ENCODE data around the gene COL9A3.

The COL9A3 gene

GRCh38 chr20:62826646-62827310, 9.9 kb downstream of the COL9A3 start:
- Mint-ChIP-seq H3K4me1 (ENCODE audit: low read depth) (no peaks in the 10 kb centered on the region), H3K27me3 (no peaks in the 10 kb centered on the region), H3K4me3 (no peak overlapping the region), H3K36me3 (ENCODE audit: low read depth) (no peaks in the 10 kb centered on the region), H3K9me3 (no peaks in the 10 kb centered on the region), H3K27ac (no peak overlapping the region)
- no peak for DNase-seq

DNA sequence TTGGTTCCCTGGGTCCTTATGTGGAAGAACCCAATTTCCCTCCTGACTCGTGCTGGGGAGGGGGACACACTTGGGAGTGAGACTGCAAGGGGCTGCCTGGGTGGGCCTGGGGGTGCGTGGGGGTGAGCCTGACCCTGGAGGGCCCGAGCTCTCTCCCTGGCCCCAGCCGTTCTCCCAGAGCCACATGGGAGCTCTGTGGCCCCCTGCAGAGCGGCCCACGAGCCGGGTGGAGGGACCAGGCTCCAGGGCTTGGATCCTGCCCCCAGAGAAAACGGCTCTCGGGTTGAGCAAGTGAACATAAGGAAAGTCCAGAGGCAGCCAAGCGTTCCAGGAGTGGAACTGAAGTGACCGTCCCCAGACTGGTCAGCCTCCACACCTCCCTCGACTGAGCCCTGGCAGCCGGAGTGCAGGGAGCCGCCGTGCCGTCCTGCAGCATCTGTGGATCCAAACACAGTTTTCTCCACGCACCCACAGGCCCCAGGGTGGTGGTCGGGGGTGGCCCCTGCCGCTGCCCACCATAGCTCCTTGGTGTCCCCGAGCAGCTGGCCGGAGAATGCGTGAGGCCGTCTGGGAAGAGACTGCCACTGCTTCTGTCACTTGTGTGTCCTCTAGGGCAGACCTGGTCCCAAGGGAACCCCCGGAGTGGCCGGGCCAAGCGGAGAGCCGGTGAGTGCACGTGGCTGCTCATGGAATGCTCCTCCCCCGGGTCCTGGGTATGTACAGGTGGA, 10.6 kb downstream of the COL9A3 start:
- no peak for DNase-seq
- H3K4me1 Mint-ChIP-seq (ENCODE audit: low read depth): no peaks in the 10 kb centered on the region
- H3K27ac Mint-ChIP-seq: no peak overlapping the region
- no peak overlapping the region for H3K4me3 Mint-ChIP-seq
- no peaks in the 10 kb centered on the region for H3K27me3 Mint-ChIP-seq
- no peaks in the 10 kb centered on the region for H3K36me3 Mint-ChIP-seq (ENCODE audit: low read depth)
- no peaks in the 10 kb centered on the region for H3K9me3 Mint-ChIP-seq

DNA sequence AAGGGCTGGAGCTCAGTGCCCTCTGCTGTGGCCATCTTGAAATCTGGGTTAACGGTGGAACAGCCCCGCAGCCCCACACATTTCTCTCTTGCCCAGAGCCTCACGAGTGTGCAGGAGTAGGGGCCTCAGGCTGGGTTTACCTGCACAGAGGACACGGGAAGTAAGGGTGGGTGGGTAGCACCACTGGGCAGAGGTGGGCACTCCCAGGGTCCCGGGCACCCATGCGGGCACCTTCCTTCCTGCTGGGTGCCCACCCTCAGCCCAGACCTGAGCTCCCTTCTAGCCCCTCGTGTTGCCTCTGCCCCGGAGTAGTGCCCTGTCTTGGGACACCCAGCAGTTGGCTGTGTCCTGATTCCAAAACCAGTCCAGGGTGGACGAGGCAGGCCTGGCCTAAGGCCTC, 11.2 kb downstream of the COL9A3 start:
- H3K27me3 Mint-ChIP-seq: no peaks in the 10 kb centered on the region

DNA sequence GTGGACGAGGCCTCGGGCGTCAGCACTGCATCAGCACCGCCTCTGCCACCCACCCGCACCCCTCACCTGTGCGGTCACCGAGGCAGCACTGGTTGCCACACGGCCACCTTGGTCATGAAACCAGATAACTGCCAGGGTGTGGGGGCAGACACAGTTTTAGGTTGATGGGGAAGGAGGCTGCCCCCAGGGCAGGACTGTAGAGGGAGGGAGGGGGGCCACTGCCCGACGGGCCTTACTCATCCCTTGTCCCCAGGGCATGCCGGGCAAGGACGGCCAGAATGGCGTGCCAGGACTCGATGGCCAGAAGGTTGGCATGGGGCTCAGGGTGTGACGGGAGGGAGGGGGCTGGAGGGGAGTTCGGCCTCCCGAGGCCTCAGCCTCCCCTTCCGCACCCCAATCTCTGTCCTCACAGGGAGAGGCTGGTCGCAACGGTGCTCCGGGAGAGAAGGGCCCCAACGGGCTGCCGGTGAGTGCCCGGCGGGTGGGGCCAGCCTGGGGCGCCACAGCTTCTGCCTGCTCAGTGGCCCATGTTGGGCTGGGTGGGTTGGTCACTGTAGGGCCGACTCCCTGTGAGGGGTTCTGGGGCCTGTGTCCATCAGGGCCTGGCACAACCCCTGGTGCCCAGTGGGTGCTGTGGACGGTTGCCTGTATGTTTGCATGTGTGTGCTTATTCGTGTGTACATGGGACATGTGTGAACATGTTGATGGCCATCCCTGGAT, 11.8 kb downstream of the COL9A3 start:
- H3K27me3 Mint-ChIP-seq: no peaks in the 10 kb centered on the region
- no peak overlapping the region for H3K4me3 Mint-ChIP-seq
- H3K9me3 Mint-ChIP-seq: no peaks in the 10 kb centered on the region
- peaks cover 2% of the 10 kb centered on the region for H3K4me1 Mint-ChIP-seq (ENCODE audit: low read depth)
- no peak overlapping the region for H3K27ac Mint-ChIP-seq
- no peak for DNase-seq
- no peaks in the 10 kb centered on the region for H3K36me3 Mint-ChIP-seq (ENCODE audit: low read depth)

More for the DNA sequence above, 11.2 kb downstream of the COL9A3 start:
- Mint-ChIP-seq H3K36me3 (ENCODE audit: low read depth) (no peaks in the 10 kb centered on the region), H3K27ac (no peak overlapping the region), H3K9me3 (no peaks in the 10 kb centered on the region), H3K4me3 (no peak overlapping the region), H3K4me1 (ENCODE audit: low read depth) (peaks cover 2% of the 10 kb centered on the region)
- no peak for DNase-seq

GRCh38 chr20:62829231-62830230, 12.7 kb downstream of the COL9A3 start:
- Mint-ChIP-seq H3K27ac (no peak overlapping the region), H3K27me3 (no peaks in the 10 kb centered on the region), H3K36me3 (ENCODE audit: low read depth) (no peaks in the 10 kb centered on the region), H3K9me3 (no peaks in the 10 kb centered on the region), H3K4me1 (ENCODE audit: low read depth) (peaks cover 2% of the 10 kb centered on the region), H3K4me3 (no peak overlapping the region)
- no peak for DNase-seq

DNA sequence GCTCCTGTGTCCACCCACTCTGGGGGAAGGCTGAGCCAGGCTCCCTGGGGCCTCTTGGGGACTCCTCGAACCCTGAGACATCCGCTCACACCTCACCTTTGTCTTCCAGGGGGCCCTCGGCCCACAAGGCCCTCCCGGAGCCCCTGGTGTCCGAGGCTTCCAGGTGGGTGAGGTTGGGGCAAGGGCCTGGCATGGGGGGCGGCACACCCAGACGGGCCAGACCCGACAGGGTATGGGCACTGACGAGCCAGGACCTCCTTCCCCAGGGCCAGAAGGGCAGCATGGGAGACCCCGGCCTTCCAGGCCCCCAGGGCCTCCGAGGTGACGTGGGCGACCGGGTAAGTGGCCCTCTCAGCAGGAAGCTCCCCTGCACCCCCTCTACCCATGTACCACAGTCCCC, 13.4 kb downstream of the COL9A3 start:
- Mint-ChIP-seq H3K4me1 (ENCODE audit: low read depth) (peaks cover 2% of the 10 kb centered on the region), H3K27me3 (no peaks in the 10 kb centered on the region), H3K27ac (no peak overlapping the region), H3K9me3 (no peaks in the 10 kb centered on the region), H3K36me3 (ENCODE audit: low read depth) (no peaks in the 10 kb centered on the region), H3K4me3 (no peak overlapping the region)
- DNase-seq: no peak

- Mint-ChIP-seq H3K27ac (no peak overlapping the region), H3K4me3 (no peak overlapping the region), H3K36me3 (ENCODE audit: low read depth) (no peaks in the 10 kb centered on the region), H3K4me1 (ENCODE audit: low read depth) (peaks cover 2% of the 10 kb centered on the region), H3K9me3 (no peaks in the 10 kb centered on the region), H3K27me3 (no peaks in the 10 kb centered on the region)
- DNase-seq: no peak
Measured at GRCh38 chr20:62830821-62831220, 14.0 kb downstream of the COL9A3 start.

GRCh38 chr20:62831361-62831788, 14.5 kb downstream of the COL9A3 start:
- Mint-ChIP-seq H3K36me3 (ENCODE audit: low read depth) (no peaks in the 10 kb centered on the region), H3K4me3 (no peak overlapping the region), H3K4me1 (ENCODE audit: low read depth) (peaks cover 2% of the 10 kb centered on the region), H3K27ac (no peak overlapping the region), H3K27me3 (no peaks in the 10 kb centered on the region), H3K9me3 (no peaks in the 10 kb centered on the region)
- DNase-seq: no peak

DNA sequence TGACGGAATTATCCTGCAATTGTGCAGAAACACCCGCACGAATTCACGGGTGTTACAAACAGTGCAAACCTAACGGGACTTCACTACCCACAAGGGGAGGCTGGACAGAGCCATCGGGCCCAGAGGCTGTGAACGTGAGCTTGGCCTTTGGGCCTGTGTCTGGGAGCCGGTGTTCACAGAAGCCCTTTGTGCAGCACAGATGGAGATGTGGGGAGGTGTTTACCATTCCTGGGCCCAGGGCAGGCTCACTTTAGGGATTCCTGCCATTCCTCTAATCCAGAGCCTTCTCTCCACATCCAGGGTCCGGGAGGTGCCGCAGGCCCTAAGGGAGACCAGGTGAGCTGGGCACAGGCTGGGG, 15.0 kb downstream of the COL9A3 start:
- peaks cover 2% of the 10 kb centered on the region for H3K4me1 Mint-ChIP-seq (ENCODE audit: low read depth)
- no peaks in the 10 kb centered on the region for H3K36me3 Mint-ChIP-seq (ENCODE audit: low read depth)
- no peak overlapping the region for H3K27ac Mint-ChIP-seq

GRCh38 chr20:62832212-62832922, 15.5 kb downstream of the COL9A3 start:
- Mint-ChIP-seq H3K36me3 (ENCODE audit: low read depth) (no peaks in the 10 kb centered on the region), H3K4me1 (ENCODE audit: low read depth) (peaks cover 2% of the 10 kb centered on the region), H3K27ac (no peak overlapping the region), H3K9me3 (no peaks in the 10 kb centered on the region), H3K27me3 (no peaks in the 10 kb centered on the region), H3K4me3 (no peak overlapping the region)
- no peak for DNase-seq

More for the DNA sequence above, 15.0 kb downstream of the COL9A3 start:
- no peaks in the 10 kb centered on the region for H3K27me3 Mint-ChIP-seq
- DNase-seq: no peak
- H3K4me3 Mint-ChIP-seq: no peak overlapping the region
- H3K9me3 Mint-ChIP-seq: no peaks in the 10 kb centered on the region

DNA sequence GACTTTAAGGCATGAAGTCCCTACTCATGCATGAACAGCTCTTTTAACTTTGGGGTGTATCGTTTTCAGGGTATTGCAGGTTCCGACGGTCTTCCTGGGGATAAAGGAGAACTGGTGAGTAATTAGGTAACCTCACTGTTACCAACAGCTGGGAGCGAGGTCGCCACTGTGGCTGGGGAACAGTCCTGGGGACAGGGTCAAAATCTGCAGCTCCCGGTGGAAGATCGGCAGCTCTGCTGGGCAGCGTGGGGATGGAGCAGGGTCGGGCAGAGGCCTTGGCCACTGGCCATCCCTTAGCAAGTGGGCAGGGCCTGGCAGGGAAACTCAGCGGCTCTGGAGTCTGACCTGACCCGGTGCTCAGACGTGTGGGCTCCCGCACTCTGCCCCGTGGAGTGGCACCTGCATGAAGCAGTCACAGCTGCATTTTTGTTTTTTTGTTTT, 16.1 kb downstream of the COL9A3 start:
- DNase-seq: no peak
- no peak overlapping the region for H3K27ac Mint-ChIP-seq
- H3K4me1 Mint-ChIP-seq (ENCODE audit: low read depth): peaks cover 2% of the 10 kb centered on the region
- H3K4me3 Mint-ChIP-seq: no peak overlapping the region
- no peaks in the 10 kb centered on the region for H3K27me3 Mint-ChIP-seq
- no peaks in the 10 kb centered on the region for H3K9me3 Mint-ChIP-seq
- no peaks in the 10 kb centered on the region for H3K36me3 Mint-ChIP-seq (ENCODE audit: low read depth)

- Mint-ChIP-seq H3K36me3 (ENCODE audit: low read depth) (no peaks in the 10 kb centered on the region), H3K27ac (no peak overlapping the region), H3K4me1 (ENCODE audit: low read depth) (peaks cover 2% of the 10 kb centered on the region), H3K27me3 (no peaks in the 10 kb centered on the region), H3K4me3 (no peak overlapping the region), H3K9me3 (no peaks in the 10 kb centered on the region)
- DNase-seq: no peak
Measured at GRCh38 chr20:62834967-62835730, 18.3 kb downstream of the COL9A3 start.

Data from activated T-cell treated with anti-CD3 and anti-CD28 coated beads, Interleukin-2, amount 50 U/mL, for 24 hours (primary cell).